ENCODE results near the gene GPR39.

The GPR39 gene

DNA sequence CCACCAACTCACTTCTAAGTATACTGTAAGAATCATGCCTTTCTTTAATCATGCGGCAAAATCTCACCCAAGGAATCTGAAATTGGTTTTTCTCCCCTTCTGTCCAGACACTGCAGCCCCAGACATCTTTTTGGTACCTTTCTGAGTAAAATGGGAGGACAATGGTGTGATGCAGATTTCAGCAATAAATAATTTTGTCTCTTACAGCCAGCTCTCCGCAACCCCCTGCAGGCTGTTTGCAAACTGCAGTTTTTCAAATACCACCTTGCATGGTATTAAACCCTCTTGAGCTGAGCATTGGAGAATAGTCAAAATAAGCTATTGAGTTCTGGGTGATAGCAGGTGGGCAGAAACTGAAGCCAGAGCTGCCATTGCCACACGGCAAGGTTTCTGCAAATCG lies 32.2 kb downstream of the GPR39 start:
- peak; percentile 38 for DNase-seq

DNA sequence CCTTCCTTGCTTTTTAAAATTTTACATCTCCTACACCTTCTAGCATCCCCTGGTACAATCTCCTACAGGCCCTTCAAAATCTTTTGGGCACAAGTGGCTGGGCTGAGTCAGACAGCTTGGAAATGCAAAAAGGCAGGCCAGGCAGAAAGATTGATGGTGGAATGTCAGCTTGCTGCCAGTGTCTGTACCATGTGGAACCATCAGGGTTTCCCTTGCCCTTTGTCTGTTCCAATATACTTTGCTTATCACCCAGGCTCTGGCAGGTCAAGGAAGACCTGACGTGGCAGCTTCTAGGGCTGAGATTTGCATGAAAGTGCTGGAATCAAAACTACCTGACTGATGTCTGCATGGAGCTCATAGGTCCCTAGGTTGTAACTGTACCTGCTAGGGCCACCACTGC lies 33.3 kb downstream of the GPR39 start:
- no peak for DNase-seq

DNA sequence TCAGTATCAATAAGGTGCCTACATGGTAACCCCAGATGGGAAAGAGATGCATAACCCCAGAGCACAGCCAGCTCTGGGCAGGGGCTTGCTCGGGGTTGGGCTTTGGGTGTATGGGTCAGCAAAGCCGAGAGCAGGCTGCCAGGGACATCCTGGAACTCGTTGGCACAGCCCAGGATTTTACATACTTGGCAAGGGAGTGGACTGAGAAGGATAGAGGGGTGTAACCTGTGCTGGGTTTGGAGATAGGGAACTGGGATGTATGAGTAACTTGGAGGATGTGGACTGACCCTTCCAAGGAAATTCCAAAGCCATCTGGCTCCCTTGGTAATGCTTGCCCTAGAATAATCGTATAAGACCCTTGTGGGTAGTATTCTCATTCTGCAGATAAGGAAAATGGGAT lies 44.2 kb downstream of the GPR39 start:
- no peak for DNase-seq

GRCh38 chr2:132462236-132462635 lies 45.6 kb downstream of the GPR39 start:
- DNase-seq = no peak

GRCh38 chr2:132463719-132464118 lies 47.1 kb downstream of the GPR39 start:
- no peak for DNase-seq

- DNase-seq = no peak
These were observed 49.3 kb downstream of the GPR39 start for GRCh38 chr2:132465917-132466316.

- DNase-seq = no peak
These were observed 49.9 kb downstream of the GPR39 start for GRCh38 chr2:132466428-132467028.

- no peak for DNase-seq
These were observed 52.4 kb downstream of the GPR39 start for GRCh38 chr2:132468821-132469675.

GRCh38 chr2:132470746-132471145 lies 54.1 kb downstream of the GPR39 start:
- DNase-seq = no peak

DNA sequence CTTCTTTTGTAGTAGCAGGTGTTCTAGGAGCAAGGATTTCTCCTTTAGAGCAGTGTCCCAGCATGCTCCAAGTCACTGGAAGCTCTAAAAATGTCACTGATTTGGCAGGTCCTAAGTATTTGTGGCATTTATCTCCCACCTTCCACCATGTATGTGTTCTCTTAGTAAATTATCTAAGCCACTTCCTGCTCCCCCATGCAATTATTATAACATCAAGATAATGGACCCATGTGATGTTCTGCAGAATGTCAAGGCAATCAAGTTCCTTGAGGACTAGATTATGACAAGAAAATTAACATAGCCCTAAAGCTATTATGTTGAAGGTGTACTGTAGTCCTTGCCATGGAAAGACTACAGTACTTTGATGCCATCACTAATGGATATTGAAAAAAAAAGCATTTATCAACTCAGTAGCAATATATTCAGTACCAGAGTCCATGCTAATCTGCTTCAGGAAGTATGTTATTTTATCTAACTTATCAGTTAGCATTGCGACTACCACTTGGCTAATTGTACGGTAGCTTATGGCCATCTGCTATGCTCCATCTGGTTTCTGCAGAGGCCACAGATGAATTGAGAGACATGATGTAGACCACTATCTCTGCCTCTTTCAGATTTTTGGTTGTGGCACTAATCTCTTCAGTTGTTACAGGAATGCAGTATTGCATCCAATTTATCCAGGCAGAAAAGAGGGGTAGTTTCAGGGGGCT lies 56.7 kb downstream of the GPR39 start:
- DNase-seq = no peak

DNA sequence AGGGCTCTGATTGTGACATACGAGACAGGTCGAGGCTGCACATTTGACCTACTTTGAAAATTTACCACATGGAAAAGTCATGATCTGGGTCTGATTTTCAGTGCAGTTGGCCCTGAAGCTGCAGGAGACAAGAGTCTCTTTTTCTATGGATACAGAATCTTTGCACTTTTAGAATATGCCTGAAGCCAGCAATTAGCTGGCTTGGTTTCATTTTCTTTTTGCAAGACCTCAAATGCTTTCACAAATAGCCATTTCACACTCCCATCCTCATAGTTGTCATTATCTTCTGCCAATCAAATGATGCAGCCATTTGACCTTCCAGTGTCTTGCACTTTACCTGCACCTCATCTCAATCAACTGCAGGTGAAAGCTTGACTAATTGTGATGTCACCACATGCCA lies 59.0 kb downstream of the GPR39 start:
- DNase-seq = no peak

GRCh38 chr2:132477436-132477835 lies 60.8 kb downstream of the GPR39 start:
- no peak for DNase-seq

- no peak for DNase-seq
These were observed 61.4 kb downstream of the GPR39 start for GRCh38 chr2:132477962-132478361.

DNA sequence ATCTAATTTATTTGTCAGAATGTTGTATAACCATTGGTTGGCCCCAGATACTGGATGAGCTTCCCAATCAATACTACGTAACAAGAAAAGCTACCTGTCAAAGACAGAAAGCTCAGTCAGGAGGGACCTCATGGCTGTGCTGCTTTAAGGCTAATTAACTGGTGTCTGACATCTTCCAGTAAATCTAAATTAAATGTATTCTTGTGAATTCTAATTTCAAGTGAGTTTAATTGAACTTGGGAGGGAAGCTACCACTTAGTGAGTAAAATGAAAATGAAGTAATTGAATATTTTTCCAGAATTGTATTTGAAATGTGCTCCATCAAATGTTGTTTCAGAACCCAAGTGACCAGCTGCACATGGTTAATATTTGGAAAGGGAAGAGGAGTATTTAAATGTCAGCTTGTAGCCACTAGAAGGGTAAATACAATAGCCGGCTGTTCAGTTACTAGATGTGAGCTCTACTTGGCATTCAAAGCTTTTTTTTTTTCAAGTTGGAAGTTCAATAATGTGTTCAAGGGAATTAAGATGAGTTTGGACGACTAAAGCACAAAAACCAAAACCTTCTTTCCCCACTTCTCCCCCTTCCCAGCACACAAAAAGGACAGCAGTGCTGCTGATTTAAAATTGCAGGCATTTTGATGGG lies 62.0 kb downstream of the GPR39 start:
- peak; percentile 76 for DNase-seq

DNA sequence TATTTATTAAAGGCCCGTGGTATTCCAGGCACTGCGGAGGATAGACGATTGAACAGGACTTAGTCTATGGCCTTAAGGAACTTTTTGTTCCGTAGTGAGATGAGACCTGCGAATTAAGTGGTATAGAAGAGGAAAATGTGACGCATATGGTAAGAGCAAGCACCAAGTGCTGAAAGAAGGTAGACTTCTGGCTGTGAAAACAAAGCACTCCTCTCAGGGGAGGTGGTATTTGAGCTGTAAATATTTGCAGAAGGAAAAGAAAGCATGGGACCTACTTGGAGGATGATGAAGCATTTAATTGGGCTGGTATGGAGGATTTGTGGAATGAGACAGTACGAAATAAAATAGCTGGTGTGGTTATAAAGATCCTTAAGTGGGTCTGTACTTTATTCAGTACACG lies 62.5 kb downstream of the GPR39 start:
- DNase-seq = peak; percentile 70

GRCh38 chr2:132482821-132483220 lies 66.2 kb downstream of the GPR39 start:
- DNase-seq = no peak

DNA sequence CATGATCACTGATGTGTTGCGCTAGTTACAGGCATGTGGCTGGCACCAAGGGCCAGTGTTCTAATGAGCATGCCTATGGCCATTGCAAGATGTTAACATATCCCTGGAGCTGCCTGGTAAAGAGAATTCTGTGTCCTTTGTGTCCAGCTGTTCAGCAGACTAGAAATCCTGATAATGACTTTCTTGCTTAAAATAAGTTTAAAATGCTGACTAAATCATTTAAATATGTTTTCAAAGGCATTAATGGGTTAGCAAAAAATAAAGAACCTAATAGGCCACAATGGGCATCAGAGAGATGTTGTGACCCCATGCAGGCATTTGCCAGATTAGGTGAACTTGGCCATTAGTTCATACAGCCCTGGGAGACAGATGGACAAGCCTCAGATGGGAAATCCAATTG lies 67.5 kb downstream of the GPR39 start:
- DNase-seq = no peak

GRCh38 chr2:132488491-132488890 lies 71.9 kb downstream of the GPR39 start:
- DNase-seq = no peak

GRCh38 chr2:132489150-132489549 lies 72.5 kb downstream of the GPR39 start:
- no peak for DNase-seq

DNA sequence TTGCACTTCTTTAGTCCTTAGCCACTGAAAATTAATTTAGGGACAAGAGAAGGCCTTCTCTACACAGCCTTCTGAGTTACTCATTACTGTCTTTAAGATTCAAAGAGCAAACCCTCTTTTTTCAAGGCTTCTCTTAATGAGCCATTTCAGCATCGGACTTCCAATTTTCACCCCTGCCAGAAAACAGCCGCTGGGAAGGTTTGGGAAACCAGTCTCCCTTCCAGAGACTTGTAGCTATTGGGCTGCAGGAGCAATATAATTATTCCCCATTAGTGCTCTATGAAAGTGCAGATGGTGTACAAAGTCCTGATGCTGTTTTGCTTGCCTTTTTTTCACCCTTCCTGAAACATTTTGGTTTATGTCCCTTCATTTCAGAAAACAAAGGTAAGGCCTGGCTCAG lies 79.3 kb downstream of the GPR39 start:
- no peak for DNase-seq

DNA sequence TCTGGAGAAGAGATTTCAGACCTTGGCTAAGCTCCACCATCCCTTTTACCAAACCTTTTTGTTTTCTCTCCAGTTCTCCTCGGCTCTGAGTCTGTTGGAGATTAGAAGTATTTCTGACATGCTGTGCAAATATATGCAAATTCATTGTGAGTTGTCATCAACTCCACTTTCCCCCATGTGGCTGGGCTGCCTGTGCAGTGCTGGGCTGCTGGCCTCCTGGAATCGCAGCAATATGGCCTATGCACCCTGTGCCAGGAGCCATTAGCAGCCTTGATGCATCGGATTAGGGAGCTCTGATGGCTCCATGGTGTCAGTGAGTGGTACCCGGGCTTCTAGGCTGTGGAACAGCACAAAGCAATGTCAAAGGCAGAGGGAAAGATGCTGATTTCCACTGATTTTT lies 80.0 kb downstream of the GPR39 start:
- DNase-seq = no peak

DNA sequence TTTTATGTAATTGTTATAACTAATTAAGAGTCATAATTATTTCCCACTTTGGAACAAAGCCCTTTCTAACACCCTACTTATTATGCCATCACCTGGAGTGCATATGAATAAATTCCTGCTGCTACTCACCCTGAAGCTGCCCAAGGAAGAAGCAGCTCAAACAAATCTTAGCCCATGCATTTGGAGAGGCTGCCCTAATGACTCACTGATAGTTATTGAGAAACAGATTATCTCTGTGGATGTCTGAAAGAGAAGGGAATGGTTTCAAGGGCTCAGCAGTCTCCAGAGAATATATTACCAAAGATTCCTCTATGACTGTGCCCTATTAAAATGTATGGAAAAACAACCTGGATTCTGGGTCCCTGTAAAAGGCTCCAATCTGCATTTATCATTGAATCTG lies 81.0 kb downstream of the GPR39 start:
- DNase-seq = no peak

- DNase-seq = no peak
These were observed 87.1 kb downstream of the GPR39 start for GRCh38 chr2:132503701-132504100.

DNA sequence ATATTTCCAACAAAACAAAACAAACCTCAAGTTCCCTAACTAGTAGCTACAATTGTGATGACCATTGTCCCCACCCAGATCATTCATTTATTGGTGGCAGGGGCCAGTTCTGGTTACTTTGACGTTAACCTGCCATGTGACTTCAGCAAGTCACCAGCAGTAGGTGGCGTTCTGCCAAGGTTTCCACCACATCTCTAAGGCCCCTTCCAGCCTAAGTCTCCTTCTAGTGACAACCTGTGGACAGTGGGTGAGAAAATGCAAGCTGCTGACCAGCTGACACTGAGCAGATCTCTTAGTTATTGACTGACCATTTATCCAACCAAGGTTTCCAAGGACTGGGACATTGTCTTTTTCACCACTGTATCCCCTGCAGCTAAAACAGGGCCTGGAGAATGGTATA lies 98.4 kb downstream of the GPR39 start:
- DNase-seq = no peak

Measured in NCI-H510A treated with DMSO at 0.1 percent for 48 hours (cell line).